NCI-H460 (cell line): ENCODE results near the gene COX5A. TPM values are rescaled to one million over a fixed set of nuclear protein-coding genes. Genes with fewer than 3 reads are reported as not detected.
"Not testable (repeated sequence)": the region's sequence is repeated elsewhere in the genome, so short reads cannot be mapped to it uniquely, and the experiment has no call there.

Experiments used
- DNase-seq: peaks from one replicate; pipeline ENCODE4 v3.0.0-alpha.2; 2016; ENCODE audit warnings: low read depth; ENCODE audit errors: extremely low read depth
- total RNA-seq: library from RNA; depleted of rRNA; stranded (reverse); fragments of >200 nt; shearing (Covaris generic); gene quantifications from 2 replicates; pipeline ENCODE4 v1.2.3, GENCODE V29; 2014

COX5A gene
- total RNA-seq, 1 experiment from 2014 or later = 237 TPM

- DNase-seq = peak; percentile 56
Measured at GRCh38 chr15:74955796-74956647, 18.1 kb upstream of the COX5A start.

GRCh38 chr15:74955017-74955416, 17.1 kb upstream of the COX5A start:
- DNase-seq = no peak

- no peak for DNase-seq
Measured at GRCh38 chr15:74954515-74954914, 16.6 kb upstream of the COX5A start.

- DNase-seq = no peak
Measured at GRCh38 chr15:74951006-74951405, 13.1 kb upstream of the COX5A start.

- peak; percentile 78 for DNase-seq
Measured at GRCh38 chr15:74950078-74950908, 12.4 kb upstream of the COX5A start.

GRCh38 chr15:74937272-74937589, 642 bp downstream of the COX5A start:
- no peak for DNase-seq

- not testable (repeated sequence) for DNase-seq
Measured at GRCh38 chr15:74935193-74935592, 2.7 kb downstream of the COX5A start.

GRCh38 chr15:74933573-74933972, 4.3 kb downstream of the COX5A start:
- DNase-seq = no peak

GRCh38 chr15:74928771-74929198, 9.1 kb downstream of the COX5A start:
- no peak for DNase-seq

- DNase-seq = no peak
Measured at GRCh38 chr15:74924525-74924924, 13.3 kb downstream of the COX5A start.

GRCh38 chr15:74920456-74920855, 17.4 kb downstream of the COX5A start:
- no peak for DNase-seq

- DNase-seq = no peak
Measured at GRCh38 chr15:74917676-74918075, 20.2 kb downstream of the COX5A start.

- not testable (repeated sequence) for DNase-seq
Measured at GRCh38 chr15:74913799-74914198, 24.1 kb downstream of the COX5A start.

GRCh38 chr15:74913041-74913440, 24.8 kb downstream of the COX5A start:
- DNase-seq = no peak

- DNase-seq = no peak
Measured at GRCh38 chr15:74908635-74909034, 29.2 kb downstream of the COX5A start.

GRCh38 chr15:74907163-74907870, 30.6 kb downstream of the COX5A start:
- DNase-seq = no peak

GRCh38 chr15:74906450-74907162, 31.3 kb downstream of the COX5A start, which contains the start of gene FAM219B:
TSS of gene FAM219B (minus strand) at chr15:74906851. CDS start at chr15:74906800, 51 bp downstream.
- DNase-seq = peak; percentile 82

- no peak for DNase-seq
Measured at GRCh38 chr15:74906067-74906449, 31.8 kb downstream of the COX5A start.

- DNase-seq = no peak
Measured at GRCh38 chr15:74904190-74904805, 33.6 kb downstream of the COX5A start.

GRCh38 chr15:74903676-74904075, 34.2 kb downstream of the COX5A start:
- no peak for DNase-seq
